Right atrium auricular region (tissue), 2 donors: ENCODE measurements around the gene ZNF548. TPM values are rescaled to one million over a fixed set of nuclear protein-coding genes. Genes with fewer than 3 reads are reported as not detected.

Experiments
- DNase-seq: peaks from one replicate; pipeline ENCODE4 v3.0.0-alpha.2; 2019; ENCODE audit warnings: low spot score
- H3K27ac ChIP-seq, 2 donors: fragments of 200-600 bp; sonication (generic); 1 replicate in 1 of 2; 2 replicates in 1 of 2; pipeline ENCODE4 v1.5.1; 2016 to 2019
- H3K27me3 ChIP-seq, 2 donors: fragments of 200-600 bp; sonication (generic); one replicate each; pipeline versions ENCODE4 v1.5.1 to v1.6.0; 2017 to 2019
- H3K36me3 ChIP-seq: fragments of 200-600 bp; sonication (generic); one replicate; pipeline ENCODE4 v1.5.1; 2016
- H3K4me1 ChIP-seq, 2 donors: fragments of 200-600 bp; sonication (generic); one replicate each; pipeline versions ENCODE4 v1.5.1 to v1.6.0; 2017 to 2019
- H3K4me3 ChIP-seq, 2 donors: fragments of 200-600 bp; sonication (generic); 1 replicate in 1 of 2; 2 replicates in 1 of 2; pipeline ENCODE4 v1.5.1; 2017 to 2019; ENCODE audit warnings: mild to moderate bottlenecking in 1 of 2, moderate library complexity in 1 of 2
- H3K9me3 ChIP-seq, 2 donors: fragments of 200-600 bp; sonication (generic); one replicate each; pipeline ENCODE4 v1.5.1; 2019
- CTCF ChIP-seq, 2 donors: fragments of 200-600 bp; sonication (generic); IDR thresholded peaks; one replicate each; pipeline ENCODE4 v1.5.1; 2019; ENCODE audit warnings: antibody characterized with exemption in 2 of 2
- total RNA-seq, 2 donors: library from RNA; depleted of rRNA; stranded (reverse); fragments of >200 nt; gene quantifications; one replicate each; pipeline ENCODE4 v1.1.0, GENCODE V29; 2016

Gene ZNF548
- total RNA-seq, 2 donors from 2014 or later: 11.1 to 18.3 TPM

GRCh38 chr19:57441979-57442752, 52.5 kb downstream of the ZNF548 start:
- H3K4me3 ChIP-seq: no peak overlapping the region
- no peak overlapping the region for H3K27ac ChIP-seq
- no peak for TF ChIP-seq CTCF (IDR thresholded peaks at IDR 0.05)
- DNase-seq: no peak
- H3K27me3 ChIP-seq: no peaks in the 10 kb centered on the region
- peaks cover 0 to 19% of the 10 kb centered on the region in 2 donors for H3K9me3 ChIP-seq
- no peaks in the 10 kb centered on the region for H3K4me1 ChIP-seq
- peaks cover 9% of the 10 kb centered on the region for H3K36me3 ChIP-seq

GRCh38 chr19:57443121-57443696, 53.6 kb downstream of the ZNF548 start:
- no peak overlapping the region for H3K4me3 ChIP-seq
- TF ChIP-seq CTCF (IDR thresholded peaks at IDR 0.05): no peak
- no peaks in the 10 kb centered on the region for H3K4me1 ChIP-seq
- peaks cover 9% of the 10 kb centered on the region for H3K36me3 ChIP-seq
- DNase-seq: no peak
- H3K9me3 ChIP-seq: peaks cover 0 to 19% of the 10 kb centered on the region in 2 donors
- H3K27ac ChIP-seq: no peak overlapping the region
- H3K27me3 ChIP-seq: no peaks in the 10 kb centered on the region

- Histone ChIP-seq H3K4me1 (no peaks in the 10 kb centered on the region), H3K27ac (no peak overlapping the region), H3K27me3 (no peaks in the 10 kb centered on the region), H3K4me3 (no peak overlapping the region), H3K36me3 (no peaks in the 10 kb centered on the region), H3K9me3 (no peaks in the 10 kb centered on the region)
- DNase-seq: no peak
- no peak for TF ChIP-seq CTCF (IDR thresholded peaks at IDR 0.05)
Measured at GRCh38 chr19:57452307-57452706, 62.7 kb downstream of the ZNF548 start.

Other genes starting within 250 kb of the ZNF548 start
- not detected for gene ZIM3, start 244.7 kb upstream of the ZNF548 start, total RNA-seq
- not detected for gene DUXA, start 222.4 kb upstream of the ZNF548 start, total RNA-seq
- 10 to 100 TPM; 11.5 to 23.2 TPM for gene ZNF264, start 198.4 kb upstream of the ZNF548 start, total RNA-seq
- under 1 TPM; 0.41 to 0.71 TPM for gene AURKC, start 158.8 kb upstream of the ZNF548 start, total RNA-seq
- 10 to 100 TPM; 11.6 to 12.2 TPM for gene ZNF805, start 149.2 kb upstream of the ZNF548 start, total RNA-seq
- 10 to 100 TPM; 34.7 to 38.3 TPM for gene ZNF460, start 109.4 kb upstream of the ZNF548 start, total RNA-seq
- 1 to 10 TPM; 6.0 to 7.8 TPM for gene ZNF543, start 69.4 kb upstream of the ZNF548 start, total RNA-seq
- 1 to 10 TPM; 6.6 to 8.2 TPM for gene ZNF304, start 38.6 kb upstream of the ZNF548 start, total RNA-seq
- gene TRAPPC2B, start 26.3 kb upstream of the ZNF548 start, total RNA-seq: 10 to 100 TPM; 16.2 to 23.1 TPM
- 1 to 10 TPM; 2.4 to 3.5 TPM for gene ZNF547, start 26.3 kb upstream of the ZNF548 start, total RNA-seq
- 1 to 10 TPM; 5.6 to 8.4 TPM for gene ZNF17, start 21.3 kb downstream of the ZNF548 start, total RNA-seq
- 1 to 10 TPM; 1.1 to 3.5 TPM for gene ZNF749, start 45.5 kb downstream of the ZNF548 start, total RNA-seq
- gene VN1R1, start 67.3 kb downstream of the ZNF548 start, total RNA-seq: 1 to 10 TPM; 2.0 to 2.9 TPM
- gene ZNF772, start 87.7 kb downstream of the ZNF548 start, total RNA-seq: 10 to 100 TPM; 14.9 to 17.3 TPM
- 1 to 10 TPM; 4.9 to 7.2 TPM for gene ZNF419, start 97.9 kb downstream of the ZNF548 start, total RNA-seq
- 1 to 10 TPM; 2.1 to 8.5 TPM for gene ZNF773, start 110.1 kb downstream of the ZNF548 start, total RNA-seq
- gene ZNF549, start 137.5 kb downstream of the ZNF548 start, total RNA-seq: 1 to 10 TPM; 2.2 to 4.1 TPM
- 1 to 10 TPM; 4.6 to 5.2 TPM for gene ZNF550, start 170.0 kb downstream of the ZNF548 start, total RNA-seq
- 1 to 10 TPM; 3.2 to 4.4 TPM for gene ZNF416, start 189.1 kb downstream of the ZNF548 start, total RNA-seq
- 1 to 10 TPM; 3.3 to 4.9 TPM for gene ZIK1, start 194.3 kb downstream of the ZNF548 start, total RNA-seq
- gene ZNF530, start 210.0 kb downstream of the ZNF548 start, total RNA-seq: 10 to 100 TPM in 1 of 2 donors, 1 to 10 TPM in 1; 5.7 to 10.8 TPM
- 10 to 100 TPM; 11.5 to 14.1 TPM for gene ZNF134, start 224.4 kb downstream of the ZNF548 start, total RNA-seq
- gene ZNF211, start 243.3 kb downstream of the ZNF548 start, total RNA-seq: 1 to 10 TPM; 8.8 to 9.7 TPM